GM21360 (cell line): ENCODE measurements around the gene KIF20A.
"Not testable (repeated sequence)": the region's sequence is repeated elsewhere in the genome, so short reads cannot be mapped to it uniquely, and the experiment has no call there.

ENCODE experiments used
- ATAC-seq: cut with Tn5 transposase; IDR thresholded peaks from one replicate; pipeline ENCODE4 v1.9.1; 2021; ENCODE audit warnings: mild to moderate bottlenecking, moderate library complexity; ENCODE audit not compliant: unreplicated experiment

The KIF20A gene

GRCh38 chr5:138182808-138183207 lies 3.9 kb downstream of the KIF20A start:
- no peak for ATAC-seq

GRCh38 chr5:138186002-138186447 lies 7.1 kb downstream of the KIF20A start:
- no peak for ATAC-seq

- ATAC-seq: no peak
Observed at GRCh38 chr5:138188626-138189025, 9.7 kb downstream of the KIF20A start.

- no peak for ATAC-seq
Observed at GRCh38 chr5:138192826-138193225, 13.9 kb downstream of the KIF20A start.

GRCh38 chr5:138193859-138194258 lies 14.9 kb downstream of the KIF20A start:
- ATAC-seq: not testable (repeated sequence)

GRCh38 chr5:138210985-138211384 lies 32.1 kb downstream of the KIF20A start:
- no peak for ATAC-seq

GRCh38 chr5:138212828-138213160 lies 33.9 kb downstream of the KIF20A start:
- peak; percentile 23 for ATAC-seq

- peak; percentile 85 for ATAC-seq
Observed at GRCh38 chr5:138213161-138214029, 34.5 kb downstream of the KIF20A start, which contains the start of gene CDC23. Gene CDC23 (minus strand): TSS chr5:138213323. CDS start chr5:138213312, 11 bp downstream.

- ATAC-seq: no peak
Observed at GRCh38 chr5:138216799-138217198, 37.9 kb downstream of the KIF20A start.

- ATAC-seq: no peak
Observed at GRCh38 chr5:138223532-138223931, 44.6 kb downstream of the KIF20A start.

- no peak for ATAC-seq
Observed at GRCh38 chr5:138224712-138225111, 45.8 kb downstream of the KIF20A start.

- no peak for ATAC-seq
Observed at GRCh38 chr5:138226910-138227309, 48.0 kb downstream of the KIF20A start.

- no peak for ATAC-seq
Observed at GRCh38 chr5:138229387-138229786, 50.5 kb downstream of the KIF20A start.

- no peak for ATAC-seq
Observed at GRCh38 chr5:138230261-138230660, 51.3 kb downstream of the KIF20A start.

GRCh38 chr5:138230981-138231589 lies 52.2 kb downstream of the KIF20A start:
- no peak for ATAC-seq

- no peak for ATAC-seq
Observed at GRCh38 chr5:138233280-138233679, 54.4 kb downstream of the KIF20A start.

- no peak for ATAC-seq
Observed at GRCh38 chr5:138234651-138235050, 55.7 kb downstream of the KIF20A start.
